Measurements from ENCODE around the gene IRF3. TPM values are rescaled to one million over a fixed set of nuclear protein-coding genes. Genes with fewer than 3 reads are reported as not detected.

IRF3 gene
- total and polyA plus RNA-seq, 2 donors (not counting 1 experiment from before 2014, with no cell fraction given) = 233 to 262 TPM

- H3K4me3 Mint-ChIP-seq = no peak overlapping the region
- whole genome bisulfite sequencing (ENCODE audit: insufficient coverage) = 92% methylated on average over 5 of the region's 12 CpGs
- TF ChIP-seq EZH2 (IDR thresholded peaks at IDR 0.05; ENCODE audit: borderline replicate concordance, insufficient read depth, low read depth, low read length, poor library complexity, severe bottlenecking) (no peak), CTCF (IDR thresholded peaks at IDR 0.05) (no peak)
- H3K36me3 ChIP-seq (replicated peaks in 1 of 2; ENCODE audit: control extremely low read depth in 1 of 2, control insufficient read depth in 1 of 2, extremely low read depth in 1 of 2, insufficient read depth in 2 of 2, low read length in 1 of 2) = peaks cover 0 to 40% of the 10 kb centered on the region in 2 experiments
- H2AFZ ChIP-seq (ENCODE audit: insufficient read depth, low read depth, low read length, poor library complexity, severe bottlenecking) = no peak overlapping the region
- intact Hi-C loops (cut with micrococcal nuclease) = no loop called here
- ATAC-seq (ENCODE audit: low read depth) (no peak), DNase-seq (no peak)
- H3K9ac ChIP-seq (ENCODE audit: low read length) = no peak overlapping the region
- peaks cover 0 to 33% (median 14%) of the 10 kb centered on the region in 4 experiments for H3K27me3 ChIP-seq (replicated peaks in 1 of 4; ENCODE audit: control extremely low read depth in 1 of 4, control insufficient read depth in 3 of 4, insufficient read depth in 4 of 4, low read length in 3 of 4)
- H3K4me2 ChIP-seq (replicated peaks; ENCODE audit: low read depth, low read length, poor library complexity, severe bottlenecking) = no peak overlapping the region
- H3K4me1 Mint-ChIP-seq = peaks cover 22% of the 10 kb centered on the region
- H3K9me3 ChIP-seq (ENCODE audit: control extremely low read depth in 1 of 3, control insufficient read depth in 2 of 3, insufficient read depth in 1 of 3, low read length in 2 of 3) = peaks cover 0 to 8% (median 0%) of the 10 kb centered on the region in 3 donors
- peaks cover 25% of the 10 kb centered on the region in 2 donors for H3K4me1 ChIP-seq (ENCODE audit: control insufficient read depth in 2 of 2, insufficient read depth in 2 of 2, low read length in 2 of 2)
- no peaks in the 10 kb centered on the region for H3K9me3 Mint-ChIP-seq (ENCODE audit: insufficient read depth)
- peaks cover 49% of the 10 kb centered on the region for H4K20me1 ChIP-seq (ENCODE audit: control insufficient read depth, insufficient read depth, low read length, poor library complexity, severe bottlenecking)
- H3K27ac ChIP-seq (ENCODE audit: low read length in 2 of 2) = no peak overlapping the region
- no peak overlapping the region for H3K27ac Mint-ChIP-seq
- ChIA-PET POLR2A (no interaction called here), CTCF (interaction anchor here (0.6 kb wide), 2 partner anchors 13 to 38 kb away, joined by 3 to 6 read pairs; no protein-coding TSS in a partner anchor)
- H3K4me3 ChIP-seq (ENCODE audit: control extremely low read depth in 1 of 5, extremely low read depth in 1 of 5, insufficient read depth in 1 of 5, low read depth in 2 of 5, low read length in 4 of 5) = no peak overlapping the region
- peaks cover 7% of the 10 kb centered on the region for H3K79me2 ChIP-seq (ENCODE audit: control insufficient read depth, insufficient read depth, low read length)
- peaks cover 28% of the 10 kb centered on the region for H3K27me3 Mint-ChIP-seq
Observed at GRCh38 chr19:49688531-49689132, 23.0 kb upstream of the IRF3 start.
